CD4-positive, alpha-beta T cell treated with Interleukin-15 for 1 hour (primary cell): ENCODE measurements around the gene CACNA1A.
"Not testable (repeated sequence)": the region's sequence is repeated elsewhere in the genome, so short reads cannot be mapped to it uniquely, and the experiment has no call there.

Source experiments
- DNase-seq: peaks from one replicate; pipeline ENCODE4 v3.0.0-alpha.2; 2020

Gene CACNA1A

GRCh38 chr19:13185763-13186657 is 320.3 kb downstream of the CACNA1A start:
- not testable (repeated sequence) for DNase-seq

- DNase-seq = not testable (repeated sequence)
Observed at GRCh38 chr19:13184926-13185325, 321.4 kb downstream of the CACNA1A start.

- peak; percentile 50 for DNase-seq
Observed at GRCh38 chr19:13181747-13182388, 324.4 kb downstream of the CACNA1A start.

- DNase-seq = not testable (repeated sequence)
Observed at GRCh38 chr19:13178291-13178690, 328.0 kb downstream of the CACNA1A start.

GRCh38 chr19:13177584-13177983 is 328.7 kb downstream of the CACNA1A start:
- DNase-seq = not testable (repeated sequence)

- no peak for DNase-seq
Observed at GRCh38 chr19:13176345-13176744, 329.9 kb downstream of the CACNA1A start.

- no peak for DNase-seq
Observed at GRCh38 chr19:13173139-13173737, 333.0 kb downstream of the CACNA1A start.

- DNase-seq = peak; percentile 72
Observed at GRCh38 chr19:13172346-13173138, 333.7 kb downstream of the CACNA1A start.

GRCh38 chr19:13171146-13171545 is 335.1 kb downstream of the CACNA1A start:
- no peak for DNase-seq

GRCh38 chr19:13169769-13170168 is 336.5 kb downstream of the CACNA1A start:
- no peak for DNase-seq

- DNase-seq = not testable (repeated sequence)
Observed at GRCh38 chr19:13166151-13166550, 340.1 kb downstream of the CACNA1A start.

- no peak for DNase-seq
Observed at GRCh38 chr19:13165162-13165997, 340.9 kb downstream of the CACNA1A start.

GRCh38 chr19:13164343-13165161 is 341.7 kb downstream of the CACNA1A start:
- DNase-seq = peak; percentile 54

- peak; percentile 35 for DNase-seq
Observed at GRCh38 chr19:13163609-13164342, 342.5 kb downstream of the CACNA1A start.

GRCh38 chr19:13162724-13163608 is 343.3 kb downstream of the CACNA1A start:
- peak; percentile 92 for DNase-seq

GRCh38 chr19:13160557-13160956 is 345.7 kb downstream of the CACNA1A start:
- DNase-seq = no peak

GRCh38 chr19:13159713-13160112 is 346.6 kb downstream of the CACNA1A start:
- no peak for DNase-seq
